Measurements from ENCODE around the gene GRID1.

GRID1 gene

DNA sequence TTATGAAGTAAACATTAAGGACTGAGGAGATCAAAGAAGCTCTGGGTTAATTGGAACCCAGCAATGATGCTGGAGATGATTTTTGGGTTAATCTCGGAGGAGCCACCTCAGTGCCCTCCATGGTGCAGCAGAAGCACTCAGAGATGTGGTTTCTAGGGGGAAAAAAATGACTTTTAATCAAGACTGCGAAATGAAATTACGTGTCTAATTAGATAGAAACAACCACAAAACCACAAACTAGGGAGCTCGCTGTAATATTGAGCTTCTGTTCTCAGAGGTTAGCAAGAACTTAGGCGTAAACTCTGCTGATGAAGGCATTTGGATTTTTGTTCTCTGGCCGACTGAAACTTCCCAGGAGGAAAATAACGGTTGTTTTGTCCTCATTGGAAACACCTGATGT is 319.0 kb downstream of the GRID1 start:
- DNase-seq (ENCODE audit: insufficient read length, low spot score) (no peak), FAIRE-seq (no peak)
- TF ChIP-seq POLR2A (IDR thresholded peaks at IDR 0.05; ENCODE audit: low read depth, low read length), result no peak
- no peak for TF ChIP-seq POLR2AphosphoS5 (IDR thresholded peaks at IDR 0.05; ENCODE audit: low read depth, low read length)
- TF ChIP-seq TAF1 (IDR thresholded peaks at IDR 0.05; ENCODE audit: low read depth, low read length), result no peak
- TF ChIP-seq POU2F2 (IDR thresholded peaks at IDR 0.05; ENCODE audit: low read depth, low read length), result no peak
- TF ChIP-seq SPI1 (IDR thresholded peaks at IDR 0.05; ENCODE audit: low read depth, low read length), result no peak
- TF ChIP-seq PAX5 (IDR thresholded peaks at IDR 0.05; ENCODE audit: insufficient read depth, low read length, severe bottlenecking), result no peak

DNA sequence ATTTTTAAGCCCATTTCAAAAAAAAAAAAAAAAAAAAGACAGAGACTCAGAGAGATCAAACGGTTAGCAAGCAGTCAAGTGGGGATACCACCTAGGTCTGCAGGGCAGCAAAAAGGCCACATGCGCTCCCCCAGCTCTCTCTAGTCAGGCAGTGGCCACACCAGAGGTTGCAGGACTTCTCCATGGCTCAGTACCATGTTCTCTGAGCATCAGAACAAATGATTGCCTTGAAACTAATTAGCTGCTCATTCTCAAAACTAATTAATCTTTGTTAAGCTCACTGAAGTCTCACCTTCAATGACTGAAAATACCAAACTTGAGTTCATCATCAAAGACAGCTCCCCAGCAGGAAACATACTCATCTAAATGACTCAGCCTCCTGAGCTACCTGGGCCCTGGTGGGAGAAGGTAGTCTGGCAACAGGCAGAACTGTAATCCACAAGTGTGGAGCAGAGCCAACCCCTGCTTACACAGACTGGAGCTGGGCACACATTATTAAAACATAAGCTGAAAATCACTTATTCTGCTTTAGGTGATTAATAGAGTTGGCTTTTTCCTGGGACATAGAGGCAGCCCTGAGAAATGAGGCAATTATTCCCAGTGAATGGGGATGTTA is 319.6 kb downstream of the GRID1 start:
- FAIRE-seq (no peak), DNase-seq (ENCODE audit: insufficient read length, low spot score) (no peak)
- TF ChIP-seq SPI1 (IDR thresholded peaks at IDR 0.05; ENCODE audit: low read depth, low read length) (no peak), POLR2A (IDR thresholded peaks at IDR 0.05; ENCODE audit: low read depth, low read length) (no peak), PAX5 (IDR thresholded peaks at IDR 0.05; ENCODE audit: insufficient read depth, low read length, severe bottlenecking) (no peak), POLR2AphosphoS5 (IDR thresholded peaks at IDR 0.05; ENCODE audit: low read depth, low read length) (no peak), TAF1 (IDR thresholded peaks at IDR 0.05; ENCODE audit: low read depth, low read length) (no peak), POU2F2 (IDR thresholded peaks at IDR 0.05; ENCODE audit: low read depth, low read length) (no peak)

GRCh38 chr10:86045896-86046295 is 320.7 kb downstream of the GRID1 start:
- FAIRE-seq, result no peak
- DNase-seq (ENCODE audit: insufficient read length, low spot score), result no peak
- no peak for TF ChIP-seq TAF1 (IDR thresholded peaks at IDR 0.05; ENCODE audit: low read depth, low read length)
- TF ChIP-seq PAX5 (IDR thresholded peaks at IDR 0.05; ENCODE audit: insufficient read depth, low read length, severe bottlenecking), result no peak
- TF ChIP-seq POLR2AphosphoS5 (IDR thresholded peaks at IDR 0.05; ENCODE audit: low read depth, low read length), result no peak
- TF ChIP-seq SPI1 (IDR thresholded peaks at IDR 0.05; ENCODE audit: low read depth, low read length), result no peak
- no peak for TF ChIP-seq POU2F2 (IDR thresholded peaks at IDR 0.05; ENCODE audit: low read depth, low read length)
- no peak for TF ChIP-seq POLR2A (IDR thresholded peaks at IDR 0.05; ENCODE audit: low read depth, low read length)

DNA sequence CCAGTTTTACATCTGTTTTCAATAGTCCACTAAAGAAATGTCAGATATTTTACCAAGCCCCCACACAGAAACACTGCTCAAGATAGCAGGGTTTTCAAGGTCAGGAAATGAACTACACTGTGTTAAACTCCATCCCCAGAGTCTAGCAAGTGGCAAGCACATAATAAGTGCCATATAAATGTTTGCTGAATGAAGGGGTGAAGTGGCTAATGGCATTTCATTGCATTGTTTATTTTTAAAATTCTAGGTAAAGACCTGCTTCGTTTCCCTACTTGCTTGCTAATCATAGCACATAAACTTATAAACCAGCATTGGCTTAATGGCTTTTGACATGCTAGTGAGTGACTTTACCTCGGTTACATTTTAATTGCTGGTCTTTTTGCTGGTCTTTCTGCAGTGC is 322.6 kb downstream of the GRID1 start:
- DNase-seq (ENCODE audit: insufficient read length, low spot score), result no peak
- TF ChIP-seq POLR2A (IDR thresholded peaks at IDR 0.05; ENCODE audit: low read depth, low read length), result no peak
- TF ChIP-seq POU2F2 (IDR thresholded peaks at IDR 0.05; ENCODE audit: low read depth, low read length), result no peak
- TF ChIP-seq SPI1 (IDR thresholded peaks at IDR 0.05; ENCODE audit: low read depth, low read length), result no peak
- no peak for TF ChIP-seq POLR2AphosphoS5 (IDR thresholded peaks at IDR 0.05; ENCODE audit: low read depth, low read length)
- TF ChIP-seq TAF1 (IDR thresholded peaks at IDR 0.05; ENCODE audit: low read depth, low read length), result no peak
- no peak for TF ChIP-seq PAX5 (IDR thresholded peaks at IDR 0.05; ENCODE audit: insufficient read depth, low read length, severe bottlenecking)
- no peak for FAIRE-seq

GRCh38 chr10:86043236-86043635 is 323.4 kb downstream of the GRID1 start:
- FAIRE-seq (no peak), DNase-seq (ENCODE audit: insufficient read length, low spot score) (no peak)
- TF ChIP-seq TAF1 (IDR thresholded peaks at IDR 0.05; ENCODE audit: low read depth, low read length), result no peak
- no peak for TF ChIP-seq POU2F2 (IDR thresholded peaks at IDR 0.05; ENCODE audit: low read depth, low read length)
- TF ChIP-seq PAX5 (IDR thresholded peaks at IDR 0.05; ENCODE audit: insufficient read depth, low read length, severe bottlenecking), result no peak
- no peak for TF ChIP-seq SPI1 (IDR thresholded peaks at IDR 0.05; ENCODE audit: low read depth, low read length)
- no peak for TF ChIP-seq POLR2A (IDR thresholded peaks at IDR 0.05; ENCODE audit: low read depth, low read length)
- TF ChIP-seq POLR2AphosphoS5 (IDR thresholded peaks at IDR 0.05; ENCODE audit: low read depth, low read length), result no peak

DNA sequence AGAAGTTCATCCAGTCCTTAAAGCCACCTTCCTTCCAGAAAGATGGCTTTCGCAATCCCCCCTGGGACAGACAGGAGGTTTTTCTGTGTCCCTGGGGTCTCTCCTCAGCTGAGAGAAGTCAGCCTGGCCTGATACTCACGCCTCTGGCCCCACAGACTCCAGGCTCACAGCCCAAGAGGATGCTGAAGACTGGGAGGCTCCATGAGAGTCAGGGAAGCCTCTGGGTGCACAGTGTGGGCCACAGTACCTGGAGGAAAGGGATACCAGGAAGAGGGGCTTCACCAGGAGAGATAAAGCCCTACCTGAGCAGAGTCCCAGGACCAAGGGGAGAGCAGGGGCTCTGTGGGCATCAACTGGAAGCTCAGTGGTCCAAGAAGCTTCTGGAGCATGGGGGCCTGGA is 324.4 kb downstream of the GRID1 start:
- FAIRE-seq (no peak), DNase-seq (ENCODE audit: insufficient read length, low spot score) (no peak)
- TF ChIP-seq POLR2A (IDR thresholded peaks at IDR 0.05; ENCODE audit: low read depth, low read length) (no peak), TAF1 (IDR thresholded peaks at IDR 0.05; ENCODE audit: low read depth, low read length) (no peak), SPI1 (IDR thresholded peaks at IDR 0.05; ENCODE audit: low read depth, low read length) (no peak), PAX5 (IDR thresholded peaks at IDR 0.05; ENCODE audit: insufficient read depth, low read length, severe bottlenecking) (no peak), POLR2AphosphoS5 (IDR thresholded peaks at IDR 0.05; ENCODE audit: low read depth, low read length) (no peak), POU2F2 (IDR thresholded peaks at IDR 0.05; ENCODE audit: low read depth, low read length) (no peak)

DNA sequence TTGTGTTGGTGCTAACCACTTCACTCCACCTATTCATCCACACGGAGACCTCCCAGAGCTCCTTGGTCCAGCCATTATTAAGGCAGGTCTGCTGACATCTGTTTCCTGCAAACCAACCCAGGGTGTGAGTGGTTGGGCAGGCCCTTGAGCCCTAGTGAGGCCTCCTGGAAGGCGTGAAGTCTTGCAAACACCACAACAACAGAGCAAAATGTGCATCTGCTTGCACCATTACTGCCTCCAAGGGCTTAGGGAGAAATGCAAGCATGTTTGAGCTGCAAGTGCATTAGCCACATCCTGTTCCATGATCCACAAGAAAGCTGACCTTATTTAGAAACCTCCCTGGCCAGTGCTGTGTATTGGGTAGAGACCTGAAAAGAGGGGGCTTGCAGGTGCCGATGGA is 325.5 kb downstream of the GRID1 start:
- TF ChIP-seq POU2F2 (IDR thresholded peaks at IDR 0.05; ENCODE audit: low read depth, low read length) (no peak), POLR2A (IDR thresholded peaks at IDR 0.05; ENCODE audit: low read depth, low read length) (no peak), TAF1 (IDR thresholded peaks at IDR 0.05; ENCODE audit: low read depth, low read length) (no peak)
- no peak for DNase-seq (ENCODE audit: insufficient read length, low spot score)
- FAIRE-seq, result no peak

GRCh38 chr10:86038371-86038770 is 328.2 kb downstream of the GRID1 start:
- FAIRE-seq (no peak), DNase-seq (ENCODE audit: insufficient read length, low spot score) (no peak)
- TF ChIP-seq POLR2AphosphoS5 (IDR thresholded peaks at IDR 0.05; ENCODE audit: low read depth, low read length) (no peak), SPI1 (IDR thresholded peaks at IDR 0.05; ENCODE audit: low read depth, low read length) (no peak), POU2F2 (IDR thresholded peaks at IDR 0.05; ENCODE audit: low read depth, low read length) (no peak), POLR2A (IDR thresholded peaks at IDR 0.05; ENCODE audit: low read depth, low read length) (no peak), TAF1 (IDR thresholded peaks at IDR 0.05; ENCODE audit: low read depth, low read length) (no peak), PAX5 (IDR thresholded peaks at IDR 0.05; ENCODE audit: insufficient read depth, low read length, severe bottlenecking) (no peak)

DNA sequence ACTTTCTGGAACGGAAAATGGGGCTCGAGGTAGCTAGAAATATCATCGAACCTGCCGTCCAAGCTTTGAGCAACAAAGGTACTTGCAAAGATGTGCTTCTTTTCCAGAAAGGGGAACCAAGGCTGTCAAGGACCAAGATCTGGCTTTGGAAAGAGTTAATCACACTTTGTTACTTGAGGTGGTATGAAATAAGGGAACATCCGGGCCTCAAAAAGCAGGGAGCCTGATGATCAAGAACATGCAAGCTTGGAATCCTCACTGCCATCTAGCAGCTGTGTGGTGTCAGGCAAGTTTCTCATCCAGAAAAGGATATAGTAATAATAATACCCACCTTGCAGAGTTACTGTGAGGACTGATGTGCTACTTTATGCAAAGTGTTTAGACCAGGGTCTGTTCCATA is 329.5 kb downstream of the GRID1 start:
- DNase-seq (ENCODE audit: insufficient read length, low spot score), result no peak
- TF ChIP-seq POU2F2 (IDR thresholded peaks at IDR 0.05; ENCODE audit: low read depth, low read length) (no peak), PAX5 (IDR thresholded peaks at IDR 0.05; ENCODE audit: insufficient read depth, low read length, severe bottlenecking) (no peak), POLR2A (IDR thresholded peaks at IDR 0.05; ENCODE audit: low read depth, low read length) (no peak), POLR2AphosphoS5 (IDR thresholded peaks at IDR 0.05; ENCODE audit: low read depth, low read length) (no peak), TAF1 (IDR thresholded peaks at IDR 0.05; ENCODE audit: low read depth, low read length) (no peak), SPI1 (IDR thresholded peaks at IDR 0.05; ENCODE audit: low read depth, low read length) (no peak)
- FAIRE-seq, result no peak

GRCh38 chr10:86036544-86036831 is 330.1 kb downstream of the GRID1 start:
- FAIRE-seq, result no peak
- no peak for TF ChIP-seq SPI1 (IDR thresholded peaks at IDR 0.05; ENCODE audit: low read depth, low read length)
- no peak for TF ChIP-seq POLR2A (IDR thresholded peaks at IDR 0.05; ENCODE audit: low read depth, low read length)
- no peak for TF ChIP-seq POLR2AphosphoS5 (IDR thresholded peaks at IDR 0.05; ENCODE audit: low read depth, low read length)
- TF ChIP-seq TAF1 (IDR thresholded peaks at IDR 0.05; ENCODE audit: low read depth, low read length), result no peak
- no peak for TF ChIP-seq POU2F2 (IDR thresholded peaks at IDR 0.05; ENCODE audit: low read depth, low read length)
- no peak for TF ChIP-seq PAX5 (IDR thresholded peaks at IDR 0.05; ENCODE audit: insufficient read depth, low read length, severe bottlenecking)
- DNase-seq (ENCODE audit: insufficient read length, low spot score), result no peak

Measured in GM12891 (cell line).